ENCODE data around the gene CLDN11.

DNA sequence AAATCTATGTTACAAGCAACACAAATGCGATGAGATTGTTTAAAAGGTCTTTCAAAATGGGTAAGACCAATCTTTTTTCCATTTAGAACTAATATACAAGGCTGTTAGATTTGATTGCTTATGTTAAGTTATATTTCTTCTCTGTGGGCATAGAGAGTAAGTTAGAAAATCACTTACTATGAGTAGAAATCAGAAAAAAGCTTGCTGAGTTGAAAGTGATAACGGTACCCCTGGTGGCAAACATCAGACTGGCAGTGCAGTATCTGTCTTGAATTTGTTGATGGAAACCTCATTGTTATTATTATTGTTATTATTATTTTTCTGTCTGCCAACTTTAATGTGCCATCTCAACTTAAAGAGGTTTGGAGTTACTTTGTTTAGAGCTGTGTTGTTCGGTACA lies 12.4 kb downstream of the CLDN11 start:
- TF ChIP-seq, protein P1, sequence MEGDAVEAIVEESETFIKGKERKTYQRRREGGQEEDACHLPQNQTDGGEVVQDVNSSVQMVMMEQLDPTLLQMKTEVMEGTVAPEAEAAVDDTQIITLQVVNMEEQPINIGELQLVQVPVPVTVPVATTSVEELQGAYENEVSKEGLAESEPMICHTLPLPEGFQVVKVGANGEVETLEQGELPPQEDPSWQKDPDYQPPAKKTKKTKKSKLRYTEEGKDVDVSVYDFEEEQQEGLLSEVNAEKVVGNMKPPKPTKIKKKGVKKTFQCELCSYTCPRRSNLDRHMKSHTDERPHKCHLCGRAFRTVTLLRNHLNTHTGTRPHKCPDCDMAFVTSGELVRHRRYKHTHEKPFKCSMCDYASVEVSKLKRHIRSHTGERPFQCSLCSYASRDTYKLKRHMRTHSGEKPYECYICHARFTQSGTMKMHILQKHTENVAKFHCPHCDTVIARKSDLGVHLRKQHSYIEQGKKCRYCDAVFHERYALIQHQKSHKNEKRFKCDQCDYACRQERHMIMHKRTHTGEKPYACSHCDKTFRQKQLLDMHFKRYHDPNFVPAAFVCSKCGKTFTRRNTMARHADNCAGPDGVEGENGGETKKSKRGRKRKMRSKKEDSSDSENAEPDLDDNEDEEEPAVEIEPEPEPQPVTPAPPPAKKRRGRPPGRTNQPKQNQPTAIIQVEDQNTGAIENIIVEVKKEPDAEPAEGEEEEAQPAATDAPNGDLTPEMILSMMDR (IDR thresholded peaks at IDR 0.05; ENCODE audit: low read length), result no peak; the same call in 1 of the 2 replicates
- TF ChIP-seq EZH2 (IDR thresholded peaks at IDR 0.05; ENCODE audit: borderline replicate concordance, low read length), result no peak

Data from OCI-LY1 (cell line).